Neural crest cell (in vitro differentiated cells): ENCODE results near the gene NFASC. TPM values are rescaled to one million over a fixed set of nuclear protein-coding genes. Genes with fewer than 3 reads are reported as not detected.

ENCODE experiments used
- DNase-seq: peaks from one replicate; pipeline ENCODE4 v3.0.0; 2021; ENCODE audit warnings: low read depth, mixed read lengths, low spot score
- H3K27ac Mint-ChIP-seq: one replicate; pipeline ENCODE4 v1.8.0; 2021; ENCODE audit warnings: mild to moderate bottlenecking, mixed read lengths; ENCODE audit not compliant: unreplicated experiment
- H3K27me3 Mint-ChIP-seq: 2 replicates; pipeline ENCODE4 v1.8.0; 2021; ENCODE audit warnings: low read depth, mild to moderate bottlenecking, mixed read lengths
- H3K36me3 Mint-ChIP-seq: 2 replicates; pipeline ENCODE4 v1.8.0; 2021; ENCODE audit warnings: low read depth, mild to moderate bottlenecking, mixed read lengths
- H3K4me1 Mint-ChIP-seq: 2 replicates; pipeline ENCODE4 v1.8.0; 2021; ENCODE audit warnings: mixed read lengths
- H3K4me3 Mint-ChIP-seq: one replicate; pipeline ENCODE4 v1.8.0; 2021; ENCODE audit warnings: mild to moderate bottlenecking, mixed read lengths
- H3K9me3 Mint-ChIP-seq: 2 replicates; pipeline ENCODE4 v1.8.0; 2021; ENCODE audit warnings: mixed read lengths
- total RNA-seq: library from RNA; stranded (reverse); gene quantifications from 2 replicates; pipeline ENCODE4 v1.2.1, GENCODE V29; 2021
- TF ChIP-seq, protein P1 (sequence below): fragments of 200-600 bp; sonication (generic); conservative IDR thresholded peaks from 2 replicates; pipeline ENCODE4 v1.5.0; 2021; ENCODE audit warnings: antibody characterized with exemption, mild to moderate bottlenecking

Gene NFASC
- total RNA-seq, 1 donor from 2014 or later: 12.9 TPM

- H3K4me3 Mint-ChIP-seq: no peak overlapping the region
- no peaks in the 10 kb centered on the region for H3K36me3 Mint-ChIP-seq
- no peaks in the 10 kb centered on the region for H3K4me1 Mint-ChIP-seq
- H3K27ac Mint-ChIP-seq: no peak overlapping the region
- DNase-seq: no peak
- H3K9me3 Mint-ChIP-seq: no peaks in the 10 kb centered on the region
- TF ChIP-seq, protein P1, sequence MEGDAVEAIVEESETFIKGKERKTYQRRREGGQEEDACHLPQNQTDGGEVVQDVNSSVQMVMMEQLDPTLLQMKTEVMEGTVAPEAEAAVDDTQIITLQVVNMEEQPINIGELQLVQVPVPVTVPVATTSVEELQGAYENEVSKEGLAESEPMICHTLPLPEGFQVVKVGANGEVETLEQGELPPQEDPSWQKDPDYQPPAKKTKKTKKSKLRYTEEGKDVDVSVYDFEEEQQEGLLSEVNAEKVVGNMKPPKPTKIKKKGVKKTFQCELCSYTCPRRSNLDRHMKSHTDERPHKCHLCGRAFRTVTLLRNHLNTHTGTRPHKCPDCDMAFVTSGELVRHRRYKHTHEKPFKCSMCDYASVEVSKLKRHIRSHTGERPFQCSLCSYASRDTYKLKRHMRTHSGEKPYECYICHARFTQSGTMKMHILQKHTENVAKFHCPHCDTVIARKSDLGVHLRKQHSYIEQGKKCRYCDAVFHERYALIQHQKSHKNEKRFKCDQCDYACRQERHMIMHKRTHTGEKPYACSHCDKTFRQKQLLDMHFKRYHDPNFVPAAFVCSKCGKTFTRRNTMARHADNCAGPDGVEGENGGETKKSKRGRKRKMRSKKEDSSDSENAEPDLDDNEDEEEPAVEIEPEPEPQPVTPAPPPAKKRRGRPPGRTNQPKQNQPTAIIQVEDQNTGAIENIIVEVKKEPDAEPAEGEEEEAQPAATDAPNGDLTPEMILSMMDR: no peak
- H3K27me3 Mint-ChIP-seq: peaks cover 24% of the 10 kb centered on the region
These were observed 97.5 kb downstream of the NFASC start for GRCh38 chr1:204968135-204968534.

DNA sequence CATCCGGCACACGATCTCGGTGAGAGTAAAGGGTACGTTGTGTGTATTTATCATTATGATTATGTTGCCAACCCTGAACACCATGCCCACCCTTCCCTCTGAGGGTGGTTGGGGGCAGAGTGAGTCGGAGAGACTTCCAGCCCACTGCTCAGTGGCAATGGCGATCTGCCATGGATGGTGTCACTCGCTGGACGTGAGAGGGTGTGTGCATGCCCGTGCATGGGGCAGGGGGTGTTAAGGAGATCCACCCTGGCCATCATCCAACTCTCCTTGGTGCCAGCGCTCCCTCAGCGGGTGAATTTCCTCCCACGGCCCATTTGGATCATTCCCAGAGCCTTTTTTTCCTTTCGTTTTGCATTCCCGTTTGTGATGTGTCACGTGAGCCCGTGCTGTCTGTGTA is 98.3 kb downstream of the NFASC start:
- TF ChIP-seq, protein P1: no peak
- Mint-ChIP-seq H3K4me3 (no peak overlapping the region), H3K27me3 (peaks cover 26% of the 10 kb centered on the region), H3K27ac (no peak overlapping the region), H3K4me1 (no peaks in the 10 kb centered on the region), H3K36me3 (no peaks in the 10 kb centered on the region), H3K9me3 (no peaks in the 10 kb centered on the region)
- no peak for DNase-seq

DNA sequence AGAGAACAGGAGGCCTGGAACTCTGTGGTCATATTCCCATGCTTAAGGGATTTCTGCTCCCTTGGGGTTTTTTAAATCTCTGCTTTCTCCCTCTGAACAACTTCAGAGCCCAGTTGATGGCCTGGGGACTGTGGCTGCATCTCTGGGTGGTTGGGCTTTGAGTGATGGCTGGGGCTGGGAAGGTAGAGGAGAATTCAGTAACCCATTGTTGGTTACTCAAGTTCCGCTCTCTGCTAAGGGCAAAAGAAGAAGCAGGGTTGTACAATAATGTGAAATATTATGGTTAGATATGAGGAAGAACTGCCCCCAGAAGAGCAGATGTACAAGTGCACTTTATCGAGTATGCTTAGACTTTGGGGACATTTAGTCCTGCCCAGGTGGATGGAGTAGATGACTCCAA is 100.3 kb downstream of the NFASC start:
- no peaks in the 10 kb centered on the region for H3K36me3 Mint-ChIP-seq
- no peak for DNase-seq
- H3K27me3 Mint-ChIP-seq: peaks cover 12% of the 10 kb centered on the region
- no peak overlapping the region for H3K4me3 Mint-ChIP-seq
- no peaks in the 10 kb centered on the region for H3K4me1 Mint-ChIP-seq
- TF ChIP-seq, protein P1: no peak
- no peak overlapping the region for H3K27ac Mint-ChIP-seq
- H3K9me3 Mint-ChIP-seq: no peaks in the 10 kb centered on the region

DNA sequence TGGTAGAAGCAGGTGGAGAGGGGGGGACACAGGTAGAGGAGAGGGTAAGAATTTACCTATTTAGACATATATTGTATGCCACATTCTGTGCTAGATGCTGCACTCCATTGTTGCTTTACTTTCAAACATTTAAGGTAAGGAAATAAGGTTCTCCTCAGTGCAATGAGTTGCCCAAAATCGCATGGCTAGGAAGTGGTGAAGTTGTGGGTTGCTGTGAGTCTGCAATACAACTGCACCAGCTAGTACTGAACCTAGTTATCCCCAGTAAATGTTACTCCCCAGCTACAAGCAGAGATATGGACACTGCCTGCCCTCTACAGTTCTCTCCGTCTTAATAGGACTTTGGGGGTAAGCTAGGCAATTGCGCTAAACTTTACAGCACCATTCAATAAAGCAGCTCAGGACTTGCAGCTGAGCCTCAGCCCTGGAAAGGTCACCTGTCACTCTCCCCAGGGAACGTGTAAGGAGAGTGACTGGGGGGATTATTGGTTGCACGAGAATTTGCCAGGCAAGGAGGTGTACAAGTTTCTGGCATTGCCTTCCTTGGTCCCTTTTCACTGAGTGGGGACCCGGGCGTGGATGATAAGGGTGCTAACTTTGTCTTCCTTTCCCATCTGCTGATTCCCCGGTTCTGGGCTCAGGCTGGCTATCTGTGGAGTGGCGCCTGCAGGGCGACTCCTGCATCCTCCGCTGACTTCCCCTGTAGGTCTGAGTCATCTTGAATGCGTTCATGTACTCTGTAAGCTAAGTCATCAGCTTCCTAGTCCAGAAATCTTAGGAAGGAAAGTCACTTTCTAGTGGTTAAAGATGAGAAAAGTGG is 101.1 kb downstream of the NFASC start:
- Mint-ChIP-seq H3K4me3 (no peak overlapping the region), H3K36me3 (no peaks in the 10 kb centered on the region), H3K4me1 (no peaks in the 10 kb centered on the region), H3K27me3 (peaks cover 12% of the 10 kb centered on the region), H3K27ac (no peak overlapping the region), H3K9me3 (no peaks in the 10 kb centered on the region)
- TF ChIP-seq, protein P1: no peak
- no peak for DNase-seq

GRCh38 chr1:204972426-204972825 is 101.8 kb downstream of the NFASC start:
- H3K36me3 Mint-ChIP-seq: no peaks in the 10 kb centered on the region
- DNase-seq: no peak
- H3K4me1 Mint-ChIP-seq: no peaks in the 10 kb centered on the region
- no peaks in the 10 kb centered on the region for H3K9me3 Mint-ChIP-seq
- TF ChIP-seq, protein P1: no peak
- peaks cover 12% of the 10 kb centered on the region for H3K27me3 Mint-ChIP-seq
- H3K27ac Mint-ChIP-seq: no peak overlapping the region
- no peak overlapping the region for H3K4me3 Mint-ChIP-seq
